GM19099 (cell line): ENCODE results near the gene CDH9.

Experiments
- POLR2A ChIP-seq: IDR thresholded peaks from 3 replicates; pipeline ENCODE4 v1.6.1; 2011; ENCODE audit warnings: low read depth; ENCODE audit not compliant: insufficient read length; ENCODE audit errors: extremely low read depth

Gene CDH9

GRCh38 chr5:27038476-27038875 lies at the start of gene CDH9:
Gene CDH9, minus strand, starts transcription at chr5:27038586. Its CDS starts 50,253 bp downstream, at chr5:26988333.
- no peak for TF ChIP-seq POLR2A

- no peak for TF ChIP-seq POLR2A
Measured at GRCh38 chr5:27087747-27088146, 49.4 kb upstream of the CDH9 start.

- no peak for TF ChIP-seq POLR2A
Measured at GRCh38 chr5:27083449-27084415, 45.3 kb upstream of the CDH9 start.

GRCh38 chr5:27080147-27080546 lies 41.8 kb upstream of the CDH9 start:
- no peak for TF ChIP-seq POLR2A

GRCh38 chr5:27062451-27062850 lies 24.1 kb upstream of the CDH9 start:
- no peak for TF ChIP-seq POLR2A

GRCh38 chr5:27048510-27048909 lies 10.1 kb upstream of the CDH9 start:
- no peak for TF ChIP-seq POLR2A

GRCh38 chr5:27041372-27041771 lies 3.0 kb upstream of the CDH9 start:
- no peak for TF ChIP-seq POLR2A

- TF ChIP-seq POLR2A: no peak
Measured at GRCh38 chr5:27034565-27034964, 3.8 kb downstream of the CDH9 start.

GRCh38 chr5:27026801-27027200 lies 11.6 kb downstream of the CDH9 start:
- no peak for TF ChIP-seq POLR2A

- TF ChIP-seq POLR2A: no peak
Measured at GRCh38 chr5:27026063-27026462, 12.3 kb downstream of the CDH9 start.

GRCh38 chr5:27021471-27021870 lies 16.9 kb downstream of the CDH9 start:
- TF ChIP-seq POLR2A: no peak

- TF ChIP-seq POLR2A: no peak
Measured at GRCh38 chr5:27020973-27021372, 17.4 kb downstream of the CDH9 start.

GRCh38 chr5:27015758-27016157 lies 22.6 kb downstream of the CDH9 start:
- no peak for TF ChIP-seq POLR2A

GRCh38 chr5:27011274-27011673 lies 27.1 kb downstream of the CDH9 start:
- no peak for TF ChIP-seq POLR2A

GRCh38 chr5:27010646-27011045 lies 27.7 kb downstream of the CDH9 start:
- TF ChIP-seq POLR2A: no peak

- TF ChIP-seq POLR2A: no peak
Measured at GRCh38 chr5:27009540-27009915, 28.9 kb downstream of the CDH9 start.

- TF ChIP-seq POLR2A: no peak
Measured at GRCh38 chr5:27008604-27009539, 29.5 kb downstream of the CDH9 start.
